HG03575 (cell line): ENCODE data around the gene RACGAP1.

ENCODE experiments used
- ATAC-seq: cut with Tn5 transposase; IDR thresholded peaks from one replicate; pipeline ENCODE4 v1.9.1; 2021; ENCODE audit not compliant: unreplicated experiment, insufficient number of reproducible peaks, low FRiP score; ENCODE audit errors: extremely low read depth

RACGAP1 gene

GRCh38 chr12:49950273-49951251, 74.7 kb downstream of the RACGAP1 start, which contains the start of gene AQP2:
AQP2 (plus strand) TSS chr12:49950737; CDS start chr12:49950831, 94 bp downstream.
- ATAC-seq, result no peak

- ATAC-seq, result no peak
These were observed 75.4 kb downstream of the RACGAP1 start for GRCh38 chr12:49949866-49950265.

GRCh38 chr12:49948866-49949845, 76.1 kb downstream of the RACGAP1 start:
- no peak for ATAC-seq

GRCh38 chr12:49947593-49948226, 77.6 kb downstream of the RACGAP1 start:
- no peak for ATAC-seq

- no peak for ATAC-seq
These were observed 78.8 kb downstream of the RACGAP1 start for GRCh38 chr12:49946497-49946896.

- ATAC-seq, result no peak
These were observed 79.2 kb downstream of the RACGAP1 start for GRCh38 chr12:49946086-49946485.

- ATAC-seq, result no peak
These were observed 79.8 kb downstream of the RACGAP1 start for GRCh38 chr12:49945394-49946080.

GRCh38 chr12:49944718-49945117, 80.6 kb downstream of the RACGAP1 start:
- ATAC-seq, result no peak

GRCh38 chr12:49944046-49944445, 81.2 kb downstream of the RACGAP1 start:
- no peak for ATAC-seq

GRCh38 chr12:49943625-49943960, 81.7 kb downstream of the RACGAP1 start:
- ATAC-seq, result no peak

- no peak for ATAC-seq
These were observed 82.2 kb downstream of the RACGAP1 start for GRCh38 chr12:49942921-49943624.

GRCh38 chr12:49942512-49942893, 82.8 kb downstream of the RACGAP1 start:
- no peak for ATAC-seq

GRCh38 chr12:49941556-49942511, 83.5 kb downstream of the RACGAP1 start:
- no peak for ATAC-seq

GRCh38 chr12:49939707-49940106, 85.6 kb downstream of the RACGAP1 start:
- ATAC-seq, result no peak

- no peak for ATAC-seq
These were observed 86.0 kb downstream of the RACGAP1 start for GRCh38 chr12:49939307-49939706.
